ENCODE results near the gene LIPC. TPM values are rescaled to one million over a fixed set of nuclear protein-coding genes. Genes with fewer than 3 reads are reported as not detected.

Gene LIPC
- total and polyA plus RNA-seq, 9 of the 15 experiments (the other 6 are each of a cell fraction or from before 2014, with no cell fraction given) = 0.07 to 0.41 (median 0.11) TPM; not detected in 2

GRCh38 chr15:58410353-58410752 lies 21.4 kb upstream of the LIPC start:
- 14% methylated on average over 4 of the region's 4 CpGs for WGBS (ENCODE audit: insufficient coverage, low coverage, missing lambda C conversion rate)
- TF ChIP-seq NFIX (CRISPR knock-in tag; IDR thresholded peaks at IDR 0.05; ENCODE audit: low read depth) = no peak
- TF ChIP-seq, protein P1, sequence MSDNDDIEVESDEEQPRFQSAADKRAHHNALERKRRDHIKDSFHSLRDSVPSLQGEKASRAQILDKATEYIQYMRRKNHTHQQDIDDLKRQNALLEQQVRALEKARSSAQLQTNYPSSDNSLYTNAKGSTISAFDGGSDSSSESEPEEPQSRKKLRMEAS (CRISPR knock-in tag; IDR thresholded peaks at IDR 0.05) = no peak
- peak; percentile 8; the same call in 1 of the 2 replicates for TF ChIP-seq SOX6 (IDR thresholded peaks at IDR 0.05)
- no peak for TF ChIP-seq ZNF23 (CRISPR knock-in tag; IDR thresholded peaks at IDR 0.05)
- TF ChIP-seq ZNF41 (CRISPR knock-in tag; conservative IDR thresholded peaks at IDR 0.05) = no peak
- TF ChIP-seq NR4A1 (CRISPR knock-in tag; IDR thresholded peaks at IDR 0.05) = no peak
- TF ChIP-seq NR4A1 (tag; IDR thresholded peaks at IDR 0.05) = peak; percentile 85
- TF ChIP-seq ZNF584 (CRISPR knock-in tag; IDR thresholded peaks at IDR 0.05; ENCODE audit: low read depth) = 0 out of 2 replicates have a peak, but pooled peaks have one; percentile 31
- TF ChIP-seq ELK1 (CRISPR knock-in tag; IDR thresholded peaks at IDR 0.05) = no peak
- TF ChIP-seq, protein P2, sequence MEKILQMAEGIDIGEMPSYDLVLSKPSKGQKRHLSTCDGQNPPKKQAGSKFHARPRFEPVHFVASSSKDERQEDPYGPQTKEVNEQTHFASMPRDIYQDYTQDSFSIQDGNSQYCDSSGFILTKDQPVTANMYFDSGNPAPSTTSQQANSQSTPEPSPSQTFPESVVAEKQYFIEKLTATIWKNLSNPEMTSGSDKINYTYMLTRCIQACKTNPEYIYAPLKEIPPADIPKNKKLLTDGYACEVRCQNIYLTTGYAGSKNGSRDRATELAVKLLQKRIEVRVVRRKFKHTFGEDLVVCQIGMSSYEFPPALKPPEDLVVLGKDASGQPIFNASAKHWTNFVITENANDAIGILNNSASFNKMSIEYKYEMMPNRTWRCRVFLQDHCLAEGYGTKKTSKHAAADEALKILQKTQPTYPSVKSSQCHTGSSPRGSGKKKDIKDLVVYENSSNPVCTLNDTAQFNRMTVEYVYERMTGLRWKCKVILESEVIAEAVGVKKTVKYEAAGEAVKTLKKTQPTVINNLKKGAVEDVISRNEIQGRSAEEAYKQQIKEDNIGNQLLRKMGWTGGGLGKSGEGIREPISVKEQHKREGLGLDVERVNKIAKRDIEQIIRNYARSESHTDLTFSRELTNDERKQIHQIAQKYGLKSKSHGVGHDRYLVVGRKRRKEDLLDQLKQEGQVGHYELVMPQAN (IDR thresholded peaks at IDR 0.05; ENCODE audit: borderline replicate concordance) = no peak
- TF ChIP-seq, protein P3, sequence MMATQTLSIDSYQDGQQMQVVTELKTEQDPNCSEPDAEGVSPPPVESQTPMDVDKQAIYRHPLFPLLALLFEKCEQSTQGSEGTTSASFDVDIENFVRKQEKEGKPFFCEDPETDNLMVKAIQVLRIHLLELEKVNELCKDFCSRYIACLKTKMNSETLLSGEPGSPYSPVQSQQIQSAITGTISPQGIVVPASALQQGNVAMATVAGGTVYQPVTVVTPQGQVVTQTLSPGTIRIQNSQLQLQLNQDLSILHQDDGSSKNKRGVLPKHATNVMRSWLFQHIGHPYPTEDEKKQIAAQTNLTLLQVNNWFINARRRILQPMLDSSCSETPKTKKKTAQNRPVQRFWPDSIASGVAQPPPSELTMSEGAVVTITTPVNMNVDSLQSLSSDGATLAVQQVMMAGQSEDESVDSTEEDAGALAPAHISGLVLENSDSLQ (IDR thresholded peaks at IDR 0.05) = no peak
- TF ChIP-seq PBX2 (CRISPR knock-in tag; IDR thresholded peaks at IDR 0.05; ENCODE audit: low read depth) = no peak
- TF ChIP-seq PBX2 (tag; conservative IDR thresholded peaks at IDR 0.05; ENCODE audit: low read depth) = peak; percentile 46; the same call in 1 of the 2 replicates
- TF ChIP-seq POLR2H (tag; IDR thresholded peaks at IDR 0.05; ENCODE audit: low read depth) = peak; percentile 79
- TF ChIP-seq GABPA (tag; conservative IDR thresholded peaks at IDR 0.05; ENCODE audit: low read depth) = 0 out of 2 replicates have a peak, but pooled peaks have one; percentile 29

More at GRCh38 chr15:58410353-58410752, 21.4 kb upstream of the LIPC start:
- BruUV-seq (replicated peaks) = no TSS peak
- Histone ChIP-seq H3K79me2 (ENCODE audit: control insufficient read depth, insufficient read depth, low read length) (no peaks in the 10 kb centered on the region), H3K36me3 (ENCODE audit: control insufficient read depth, insufficient read depth, low read length) (no peaks in the 10 kb centered on the region), H2AFZ (ENCODE audit: low read depth, low read length) (peak overlapping the region; percentile 89), H3K9me3 (replicated peaks; ENCODE audit: control insufficient read depth, insufficient read depth, low read depth, low read length) (no peaks in the 10 kb centered on the region), H3K27ac (ENCODE audit: extremely low read depth, low read depth, low read length) (peak overlapping the region; percentile 39; the same call in 2 of the 3 replicates), H3K4me1 (replicated peaks in 1 of 2; ENCODE audit: control insufficient read depth in 2 of 2, insufficient read depth in 2 of 2, low read length in 2 of 2) (peaks cover 0 to 10% of the 10 kb centered on the region in 2 experiments), H3K9me1 (ENCODE audit: control insufficient read depth, insufficient read depth, low read length) (no peaks in the 10 kb centered on the region), H3K4me2 (ENCODE audit: insufficient read depth, low read length) (peak overlapping the region; percentile 70), H3K27me3 (ENCODE audit: control insufficient read depth in 2 of 2, insufficient read depth in 2 of 2, low read length in 2 of 2) (no peaks in the 10 kb centered on the region), H4K20me1 (replicated peaks; ENCODE audit: control insufficient read depth, insufficient read depth, low read length) (no peaks in the 10 kb centered on the region), H3K9ac (ENCODE audit: insufficient read depth in 1 of 2, low read depth in 2 of 2, low read length in 2 of 2) (peak overlapping the region; percentile 43 to 47; a peak in 3 of 4 replicates), H3K4me3 (peak overlapping the region; percentile 16; the same call in 1 of the 2 replicates)
- POLR2A ChIA-PET = interaction anchor here (0.6 to 1.4 kb wide), 4 partner anchors 10 to 48 kb away, joined by 3 to 4 read pairs (median 3); no protein-coding TSS in a partner anchor
- in situ Hi-C loops (cut with MboI) (no loop called here), intact Hi-C loops (cut with micrococcal nuclease) (no loop called here)
- CTCF ChIA-PET (ENCODE audit: low intra/inter-chr PET ratio) = no interaction called here
- DNase-seq (ENCODE audit: extremely low read depth in 1 of 4, low spot score in 3 of 4) (peak in 2 of 4 experiments; percentile 47 to 48), FAIRE-seq (peak; percentile 54), ATAC-seq (peak; percentile 88)
